ENCODE results near the gene CASKIN1.
A peak's percentile ranks its signal among the peaks of the same experiment; 100 is the strongest.

The CASKIN1 gene

GRCh38 chr16:2157480-2158261 lies 38.7 kb downstream of the CASKIN1 start:
- DNase-seq (ENCODE audit: low read depth, low spot score), result no peak
- H3K27ac ChIP-seq, result no peak overlapping the region
- H3K36me3 ChIP-seq (ENCODE audit: insufficient read depth, low read length), result peaks cover 23% of the 10 kb centered on the region
- TF ChIP-seq EZH2 (IDR thresholded peaks at IDR 0.05) (no peak), POLR2AphosphoS5 (IDR thresholded peaks at IDR 0.05; ENCODE audit: borderline replicate concordance, low read depth, low read length) (no peak), FOXP2 (optimal IDR thresholded peaks at IDR 0.05; ENCODE audit: control extremely low read depth, extremely low read length, insufficient read depth) (no peak)
- H3K9me3 ChIP-seq (ENCODE audit: low read depth, low read length), result no peaks in the 10 kb centered on the region
- H3K9ac ChIP-seq (ENCODE audit: insufficient read length), result peak overlapping the region; percentile 59
- H3K4me3 ChIP-seq, result peak overlapping the region; percentile 91; the same call in 1 of the 2 replicates

- Histone ChIP-seq H3K9ac (ENCODE audit: insufficient read length) (peak overlapping the region; percentile 59), H3K9me3 (ENCODE audit: low read depth, low read length) (no peaks in the 10 kb centered on the region), H3K4me3 (peak overlapping the region; percentile 91), H3K27ac (no peak overlapping the region), H3K36me3 (ENCODE audit: insufficient read depth, low read length) (peaks cover 29% of the 10 kb centered on the region)
- TF ChIP-seq FOXP2 (optimal IDR thresholded peaks at IDR 0.05; ENCODE audit: control extremely low read depth, extremely low read length, insufficient read depth), result no peak
- TF ChIP-seq POLR2AphosphoS5 (IDR thresholded peaks at IDR 0.05; ENCODE audit: borderline replicate concordance, low read depth, low read length), result no peak
- TF ChIP-seq EZH2 (IDR thresholded peaks at IDR 0.05), result no peak
- DNase-seq (ENCODE audit: low read depth, low spot score), result no peak
These were observed 39.6 kb downstream of the CASKIN1 start for GRCh38 chr16:2156849-2157224.

- H3K4me3 ChIP-seq, result peak overlapping the region; percentile 91
- peak overlapping the region; percentile 89 for H3K9ac ChIP-seq (ENCODE audit: insufficient read length)
- H3K9me3 ChIP-seq (ENCODE audit: low read depth, low read length), result no peaks in the 10 kb centered on the region
- no peak for DNase-seq (ENCODE audit: low read depth, low spot score)
- peaks cover 32% of the 10 kb centered on the region for H3K36me3 ChIP-seq (ENCODE audit: insufficient read depth, low read length)
- TF ChIP-seq EZH2 (IDR thresholded peaks at IDR 0.05) (no peak), FOXP2 (optimal IDR thresholded peaks at IDR 0.05; ENCODE audit: control extremely low read depth, extremely low read length, insufficient read depth) (no peak), POLR2AphosphoS5 (IDR thresholded peaks at IDR 0.05; ENCODE audit: borderline replicate concordance, low read depth, low read length) (no peak)
- H3K27ac ChIP-seq, result no peak overlapping the region
These were observed 40.2 kb downstream of the CASKIN1 start for GRCh38 chr16:2155977-2156848.

GRCh38 chr16:2155091-2155950 lies 41.1 kb downstream of the CASKIN1 start, which contains the start of gene TRAF7:
TRAF7 (plus strand) TSS chr16:2155782; CDS start chr16:2163921, 8,139 bp downstream.
- peak within 1 kb of the TSS; percentile 81 for H3K27ac ChIP-seq
- no peak for TF ChIP-seq FOXP2 (optimal IDR thresholded peaks at IDR 0.05; ENCODE audit: control extremely low read depth, extremely low read length, insufficient read depth)
- peak; percentile 100 for TF ChIP-seq POLR2AphosphoS5 (IDR thresholded peaks at IDR 0.05; ENCODE audit: borderline replicate concordance, low read depth, low read length)
- peak; percentile 100 for DNase-seq (ENCODE audit: low read depth, low spot score)
- H3K9me3 ChIP-seq (ENCODE audit: low read depth, low read length), result no peaks in the 10 kb centered on the region
- H3K9ac ChIP-seq (ENCODE audit: insufficient read length), result peak within 1 kb of the TSS; percentile 99
- peaks cover 32% of the 10 kb centered on the region for H3K36me3 ChIP-seq (ENCODE audit: insufficient read depth, low read length)
- peak within 1 kb of the TSS; percentile 95 for H3K4me3 ChIP-seq

- Histone ChIP-seq H3K9ac (ENCODE audit: insufficient read length) (peak overlapping the region; percentile 99), H3K4me3 (peak overlapping the region; percentile 95), H3K9me3 (ENCODE audit: low read depth, low read length) (no peaks in the 10 kb centered on the region), H3K27ac (peak overlapping the region; percentile 81), H3K36me3 (ENCODE audit: insufficient read depth, low read length) (peaks cover 32% of the 10 kb centered on the region)
- DNase-seq (ENCODE audit: low read depth, low spot score), result no peak
- TF ChIP-seq FOXP2 (optimal IDR thresholded peaks at IDR 0.05; ENCODE audit: control extremely low read depth, extremely low read length, insufficient read depth) (no peak), POLR2AphosphoS5 (IDR thresholded peaks at IDR 0.05; ENCODE audit: borderline replicate concordance, low read depth, low read length) (no peak), EZH2 (IDR thresholded peaks at IDR 0.05) (no peak)
These were observed 41.8 kb downstream of the CASKIN1 start for GRCh38 chr16:2154533-2155090.

- DNase-seq (ENCODE audit: low read depth, low spot score), result no peak
These were observed 43.5 kb downstream of the CASKIN1 start for GRCh38 chr16:2152695-2153506.

More at GRCh38 chr16:2152695-2153506, 43.5 kb downstream of the CASKIN1 start:
- Histone ChIP-seq H3K9ac (ENCODE audit: insufficient read length) (peak overlapping the region; percentile 99), H3K27ac (peak overlapping the region; percentile 81), H3K9me3 (ENCODE audit: low read depth, low read length) (no peaks in the 10 kb centered on the region), H3K4me3 (peak overlapping the region; percentile 95), H3K36me3 (ENCODE audit: insufficient read depth, low read length) (peaks cover 32% of the 10 kb centered on the region)
- TF ChIP-seq POLR2AphosphoS5 (IDR thresholded peaks at IDR 0.05; ENCODE audit: borderline replicate concordance, low read depth, low read length) (peak; percentile 35), EZH2 (IDR thresholded peaks at IDR 0.05) (no peak)
